Measurements from ENCODE around the gene GPR78.

GRCh38 chr4:8545439-8545765, 34.8 kb upstream of the GPR78 start:
- no peak for TF ChIP-seq CTCF (conservative IDR thresholded peaks at IDR 0.05)
- no peak for TF ChIP-seq ZFX (IDR thresholded peaks at IDR 0.05)
